HL-60 (cell line): ENCODE results near the gene CCDC179.

Experiments
- CTCF ChIP-seq: IDR thresholded peaks from one replicate; pipeline ENCODE4 v1.5.1; 2011; ENCODE audit warnings: low read length, control low read depth, inconsistent platforms; ENCODE audit not compliant: insufficient read depth
- POLR2AphosphoS5 ChIP-seq: IDR thresholded peaks from 2 replicates; pipeline ENCODE4 v1.6.1; 2012; ENCODE audit warnings: low read depth

GRCh38 chr11:22884217-22884616 lies 23.9 kb upstream of the CCDC179 start:
- no peak for TF ChIP-seq POLR2AphosphoS5
- no peak for TF ChIP-seq CTCF
